SK-N-MC (cell line): Measurements from ENCODE around the gene NOXA1.

ENCODE experiments used
- EZH2 ChIP-seq: fragments of 200-600 bp; sonication (generic); IDR thresholded peaks from one replicate; pipeline ENCODE4 v1.6.1; 2017; ENCODE audit warnings: antibody characterized with exemption
- POLR2AphosphoS5 ChIP-seq: IDR thresholded peaks from 2 replicates; pipeline ENCODE4 v1.6.1; 2012; ENCODE audit warnings: mild to moderate bottlenecking, low read depth, low read length, borderline replicate concordance

GRCh38 chr9:137388589-137389427 is 34.4 kb upstream of the NOXA1 start:
- TF ChIP-seq POLR2AphosphoS5 (no peak), EZH2 (no peak)
